Glutamatergic neuron (in vitro differentiated cells): ENCODE data around the gene BTNL8. TPM values are rescaled to one million over a fixed set of nuclear protein-coding genes. Genes with fewer than 3 reads are reported as not detected.

Experiments used
- DNase-seq: peaks from one replicate; pipeline ENCODE4 v3.0.0; 2022
- H3K27ac Mint-ChIP-seq: one replicate; pipeline ENCODE4 v1.8.0; 2020; ENCODE audit warnings: mild to moderate bottlenecking, mixed read lengths, inconsistent platforms; ENCODE audit not compliant: unreplicated experiment
- H3K27me3 Mint-ChIP-seq: one replicate; pipeline ENCODE4 v1.8.0; 2020; ENCODE audit warnings: mild to moderate bottlenecking, moderate library complexity, mixed read lengths, inconsistent platforms; ENCODE audit not compliant: unreplicated experiment
- H3K36me3 Mint-ChIP-seq: one replicate; pipeline ENCODE4 v1.8.0; 2020; ENCODE audit warnings: mild to moderate bottlenecking, mixed read lengths, inconsistent platforms; ENCODE audit not compliant: unreplicated experiment
- H3K4me1 Mint-ChIP-seq: one replicate; pipeline ENCODE4 v1.8.0; 2020; ENCODE audit warnings: mild to moderate bottlenecking, low read depth, mixed read lengths, inconsistent platforms; ENCODE audit not compliant: unreplicated experiment
- H3K4me3 Mint-ChIP-seq: one replicate; pipeline ENCODE4 v1.8.0; 2020; ENCODE audit warnings: mild to moderate bottlenecking, mixed read lengths, inconsistent platforms; ENCODE audit not compliant: unreplicated experiment
- H3K9me3 Mint-ChIP-seq: one replicate; pipeline ENCODE4 v1.8.0; 2020; ENCODE audit warnings: mild to moderate bottlenecking, moderate library complexity, mixed read lengths, inconsistent platforms; ENCODE audit not compliant: unreplicated experiment
- long read RNA-seq: library from polyadenylated mRNA; unstranded; transcript quantifications from one replicate; pipeline ENCODE4 v2.0.0, GENCODE V29; 2020; ENCODE audit not compliant: unreplicated experiment
- total RNA-seq: library from RNA; stranded (reverse); fragmentation: NEBNext Ultra II Directional; extraction: Animal tissue kit (Norgen Biotek cat#: 25700); gene quantifications from one replicate; pipeline ENCODE4 v1.2.1, GENCODE V29; 2021; ENCODE audit not compliant: unreplicated experiment
- TF ChIP-seq, protein P1 (sequence below): fragments of 200-600 bp; sonication (generic); IDR thresholded peaks from one replicate; pipeline ENCODE4 v1.5.0; 2021; ENCODE audit not compliant: partially characterized antibody, unreplicated experiment

BTNL8 gene, protein sequence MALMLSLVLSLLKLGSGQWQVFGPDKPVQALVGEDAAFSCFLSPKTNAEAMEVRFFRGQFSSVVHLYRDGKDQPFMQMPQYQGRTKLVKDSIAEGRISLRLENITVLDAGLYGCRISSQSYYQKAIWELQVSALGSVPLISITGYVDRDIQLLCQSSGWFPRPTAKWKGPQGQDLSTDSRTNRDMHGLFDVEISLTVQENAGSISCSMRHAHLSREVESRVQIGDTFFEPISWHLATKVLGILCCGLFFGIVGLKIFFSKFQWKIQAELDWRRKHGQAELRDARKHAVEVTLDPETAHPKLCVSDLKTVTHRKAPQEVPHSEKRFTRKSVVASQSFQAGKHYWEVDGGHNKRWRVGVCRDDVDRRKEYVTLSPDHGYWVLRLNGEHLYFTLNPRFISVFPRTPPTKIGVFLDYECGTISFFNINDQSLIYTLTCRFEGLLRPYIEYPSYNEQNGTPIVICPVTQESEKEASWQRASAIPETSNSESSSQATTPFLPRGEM
- not detected for total RNA-seq
- long read RNA-seq: 0 reads

- H3K36me3 Mint-ChIP-seq: no peaks in the 10 kb centered on the region
- peaks cover 6% of the 10 kb centered on the region for H3K4me1 Mint-ChIP-seq
- TF ChIP-seq, protein P1, sequence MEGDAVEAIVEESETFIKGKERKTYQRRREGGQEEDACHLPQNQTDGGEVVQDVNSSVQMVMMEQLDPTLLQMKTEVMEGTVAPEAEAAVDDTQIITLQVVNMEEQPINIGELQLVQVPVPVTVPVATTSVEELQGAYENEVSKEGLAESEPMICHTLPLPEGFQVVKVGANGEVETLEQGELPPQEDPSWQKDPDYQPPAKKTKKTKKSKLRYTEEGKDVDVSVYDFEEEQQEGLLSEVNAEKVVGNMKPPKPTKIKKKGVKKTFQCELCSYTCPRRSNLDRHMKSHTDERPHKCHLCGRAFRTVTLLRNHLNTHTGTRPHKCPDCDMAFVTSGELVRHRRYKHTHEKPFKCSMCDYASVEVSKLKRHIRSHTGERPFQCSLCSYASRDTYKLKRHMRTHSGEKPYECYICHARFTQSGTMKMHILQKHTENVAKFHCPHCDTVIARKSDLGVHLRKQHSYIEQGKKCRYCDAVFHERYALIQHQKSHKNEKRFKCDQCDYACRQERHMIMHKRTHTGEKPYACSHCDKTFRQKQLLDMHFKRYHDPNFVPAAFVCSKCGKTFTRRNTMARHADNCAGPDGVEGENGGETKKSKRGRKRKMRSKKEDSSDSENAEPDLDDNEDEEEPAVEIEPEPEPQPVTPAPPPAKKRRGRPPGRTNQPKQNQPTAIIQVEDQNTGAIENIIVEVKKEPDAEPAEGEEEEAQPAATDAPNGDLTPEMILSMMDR: no peak
- no peak within 1 kb of the TSS for H3K4me3 Mint-ChIP-seq
- H3K9me3 Mint-ChIP-seq: peaks cover 2% of the 10 kb centered on the region
- no peak for DNase-seq
- H3K27me3 Mint-ChIP-seq: no peaks in the 10 kb centered on the region
- no peak within 1 kb of the TSS for H3K27ac Mint-ChIP-seq
Observed at GRCh38 chr5:180898621-180899246, at the start of gene BTNL8. BTNL8 (plus strand) TSS chr5:180899159; CDS start chr5:180899311, 152 bp downstream.

GRCh38 chr5:180849827-180850226 is 49.1 kb upstream of the BTNL8 start:
- H3K4me1 Mint-ChIP-seq: no peaks in the 10 kb centered on the region
- H3K9me3 Mint-ChIP-seq: peaks cover 10% of the 10 kb centered on the region
- peaks cover 64% of the 10 kb centered on the region for H3K36me3 Mint-ChIP-seq
- no peak for DNase-seq
- no peaks in the 10 kb centered on the region for H3K27me3 Mint-ChIP-seq
- TF ChIP-seq, protein P1: no peak
- H3K27ac Mint-ChIP-seq: no peak overlapping the region
- no peak overlapping the region for H3K4me3 Mint-ChIP-seq

DNA sequence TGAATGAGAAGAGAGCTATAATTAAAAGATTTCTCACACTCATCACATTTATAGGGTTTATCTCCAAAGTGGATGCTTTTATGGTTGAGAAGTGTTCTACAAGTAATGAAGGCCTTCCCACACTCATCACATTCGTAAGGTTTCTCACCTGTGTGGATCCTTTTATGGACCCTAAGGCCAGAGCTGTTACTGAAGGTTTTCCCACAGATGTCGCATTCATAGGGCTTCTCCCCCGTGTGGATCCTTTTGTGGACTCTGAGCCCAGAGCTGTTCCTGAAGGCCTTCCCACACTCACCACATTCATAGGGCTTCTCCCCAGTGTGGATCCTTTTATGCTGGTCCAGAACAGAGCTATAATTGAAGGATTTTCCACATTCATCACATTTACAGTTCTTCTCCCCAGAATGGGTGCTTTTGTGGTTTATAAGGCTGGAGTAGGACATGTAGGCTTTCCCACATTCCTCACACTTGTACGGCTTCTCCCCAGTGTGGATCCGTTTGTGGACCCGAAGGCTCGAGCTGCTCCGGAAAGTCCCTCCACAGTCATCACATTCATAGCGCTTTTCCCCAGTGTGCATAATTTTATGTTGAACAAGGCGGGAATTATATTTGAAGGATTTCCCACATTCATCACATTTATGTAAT is 48.4 kb upstream of the BTNL8 start:
- Mint-ChIP-seq H3K27ac (no peak overlapping the region), H3K36me3 (peaks cover 63% of the 10 kb centered on the region), H3K27me3 (no peaks in the 10 kb centered on the region), H3K4me3 (no peak overlapping the region), H3K4me1 (no peaks in the 10 kb centered on the region), H3K9me3 (peaks cover 10% of the 10 kb centered on the region)
- DNase-seq: no peak
- TF ChIP-seq, protein P1: no peak

DNA sequence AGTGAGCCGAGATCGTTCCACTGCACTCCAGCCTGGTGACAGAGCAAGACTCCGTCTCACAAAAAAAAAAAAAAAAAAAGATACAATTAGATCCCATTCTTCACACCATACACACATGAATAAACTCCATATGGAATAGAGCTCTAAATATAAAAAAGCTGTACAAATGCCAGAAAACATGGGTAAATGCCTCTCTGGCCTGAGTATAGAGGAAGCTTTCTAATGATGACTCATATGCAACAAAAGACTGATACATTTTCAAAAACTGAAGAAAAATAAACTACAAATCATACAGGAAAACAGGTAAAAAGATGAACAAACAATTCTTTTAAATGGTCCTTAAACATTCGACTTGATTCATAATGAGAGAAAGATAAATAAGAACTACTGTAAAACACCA is 46.5 kb upstream of the BTNL8 start:
- H3K9me3 Mint-ChIP-seq: peaks cover 6% of the 10 kb centered on the region
- peaks cover 5% of the 10 kb centered on the region for H3K4me1 Mint-ChIP-seq
- TF ChIP-seq, protein P1: no peak
- H3K4me3 Mint-ChIP-seq: no peak overlapping the region
- no peak overlapping the region for H3K27ac Mint-ChIP-seq
- H3K36me3 Mint-ChIP-seq: peaks cover 43% of the 10 kb centered on the region
- no peaks in the 10 kb centered on the region for H3K27me3 Mint-ChIP-seq
- no peak for DNase-seq
